T-helper 2 cell treated with Interferon-gamma antibody and Interleukin-4, amounts not matched to agents 5 μg/mL and 100 μg/mL, for 36 hours (primary cell): ENCODE data around the gene YIF1A.
"Not testable (repeated sequence)": the region's sequence is repeated elsewhere in the genome, so short reads cannot be mapped to it uniquely, and the experiment has no call there.

Experiments used
- DNase-seq: peaks from one replicate; pipeline ENCODE4 v3.0.0; 2021; ENCODE audit warnings: low spot score
- H3K27ac Mint-ChIP-seq: one replicate; pipeline ENCODE4 v1.8.0; 2021; ENCODE audit warnings: mild to moderate bottlenecking, mixed read lengths
- H3K27me3 Mint-ChIP-seq: one replicate; pipeline ENCODE4 v1.8.0; 2021; ENCODE audit warnings: low read depth, mixed read lengths
- H3K36me3 Mint-ChIP-seq: one replicate; pipeline ENCODE4 v1.8.0; 2021; ENCODE audit warnings: low read depth, mixed read lengths
- H3K4me1 Mint-ChIP-seq: one replicate; pipeline ENCODE4 v1.8.0; 2021; ENCODE audit warnings: low read depth, mixed read lengths
- H3K4me3 Mint-ChIP-seq: one replicate; pipeline ENCODE4 v1.8.0; 2022; ENCODE audit warnings: mild to moderate bottlenecking, moderate library complexity, mixed read lengths
- H3K9me3 Mint-ChIP-seq: one replicate; pipeline ENCODE4 v1.8.0; 2021; ENCODE audit warnings: mixed read lengths

YIF1A gene

GRCh38 chr11:66253081-66253480 lies 35.9 kb downstream of the YIF1A start:
- H3K36me3 Mint-ChIP-seq, DNase-seq, H3K4me3 Mint-ChIP-seq, H3K9me3 Mint-ChIP-seq, H3K27me3 Mint-ChIP-seq, H3K27ac Mint-ChIP-seq: not testable (repeated sequence)
- H3K4me1 Mint-ChIP-seq = peaks cover 14% of the 10 kb centered on the region

GRCh38 chr11:66251809-66252208 lies 37.1 kb downstream of the YIF1A start:
- no peak overlapping the region for H3K27ac Mint-ChIP-seq
- no peaks in the 10 kb centered on the region for H3K9me3 Mint-ChIP-seq
- DNase-seq = no peak
- peaks cover 12% of the 10 kb centered on the region for H3K4me1 Mint-ChIP-seq
- H3K4me3 Mint-ChIP-seq = no peak overlapping the region
- peaks cover 14% of the 10 kb centered on the region for H3K36me3 Mint-ChIP-seq
- no peaks in the 10 kb centered on the region for H3K27me3 Mint-ChIP-seq

- Mint-ChIP-seq H3K4me3 (no peak overlapping the region), H3K36me3 (peaks cover 24% of the 10 kb centered on the region), H3K4me1 (peaks cover 3% of the 10 kb centered on the region), H3K27me3 (no peaks in the 10 kb centered on the region), H3K27ac (no peak overlapping the region), H3K9me3 (no peaks in the 10 kb centered on the region)
- DNase-seq = no peak
Measured at GRCh38 chr11:66248903-66249302, 40.0 kb downstream of the YIF1A start.

GRCh38 chr11:66247801-66248200 lies 41.1 kb downstream of the YIF1A start:
- Mint-ChIP-seq H3K4me1 (peaks cover 3% of the 10 kb centered on the region), H3K9me3 (no peaks in the 10 kb centered on the region), H3K4me3 (no peak overlapping the region), H3K27ac (no peak overlapping the region), H3K36me3 (peaks cover 29% of the 10 kb centered on the region), H3K27me3 (no peaks in the 10 kb centered on the region)
- no peak for DNase-seq

- Mint-ChIP-seq H3K36me3 (peaks cover 29% of the 10 kb centered on the region), H3K27me3 (no peaks in the 10 kb centered on the region), H3K27ac (no peak overlapping the region), H3K4me1 (peaks cover 3% of the 10 kb centered on the region), H3K9me3 (no peaks in the 10 kb centered on the region), H3K4me3 (no peak overlapping the region)
- no peak for DNase-seq
Measured at GRCh38 chr11:66247295-66247694, 41.6 kb downstream of the YIF1A start.

- Mint-ChIP-seq H3K27me3 (no peaks in the 10 kb centered on the region), H3K36me3 (peaks cover 23% of the 10 kb centered on the region), H3K9me3 (no peaks in the 10 kb centered on the region), H3K27ac (peak overlapping the region; percentile 63), H3K4me3 (no peak overlapping the region), H3K4me1 (no peaks in the 10 kb centered on the region)
- no peak for DNase-seq
Measured at GRCh38 chr11:66243782-66244535, 45.0 kb downstream of the YIF1A start.

- Mint-ChIP-seq H3K36me3 (peaks cover 26% of the 10 kb centered on the region), H3K4me3 (no peak overlapping the region), H3K9me3 (no peaks in the 10 kb centered on the region), H3K27ac (no peak overlapping the region), H3K27me3 (no peaks in the 10 kb centered on the region), H3K4me1 (no peaks in the 10 kb centered on the region)
- DNase-seq = no peak
Measured at GRCh38 chr11:66242095-66242765, 46.7 kb downstream of the YIF1A start.

GRCh38 chr11:66240781-66241136 lies 48.2 kb downstream of the YIF1A start:
- peaks cover 19% of the 10 kb centered on the region for H3K36me3 Mint-ChIP-seq
- H3K27me3 Mint-ChIP-seq = no peaks in the 10 kb centered on the region
- DNase-seq = no peak
- no peaks in the 10 kb centered on the region for H3K9me3 Mint-ChIP-seq
- H3K4me1 Mint-ChIP-seq = no peaks in the 10 kb centered on the region
- H3K4me3 Mint-ChIP-seq = no peak overlapping the region
- H3K27ac Mint-ChIP-seq = no peak overlapping the region

- H3K36me3 Mint-ChIP-seq = peaks cover 21% of the 10 kb centered on the region
- no peak overlapping the region for H3K4me3 Mint-ChIP-seq
- no peaks in the 10 kb centered on the region for H3K9me3 Mint-ChIP-seq
- no peaks in the 10 kb centered on the region for H3K27me3 Mint-ChIP-seq
- H3K4me1 Mint-ChIP-seq = no peaks in the 10 kb centered on the region
- DNase-seq = no peak
- H3K27ac Mint-ChIP-seq = no peak overlapping the region
Measured at GRCh38 chr11:66239998-66240780, 48.8 kb downstream of the YIF1A start.

- DNase-seq = no peak
- Mint-ChIP-seq H3K4me1 (no peaks in the 10 kb centered on the region), H3K4me3 (no peak overlapping the region), H3K27me3 (no peaks in the 10 kb centered on the region), H3K27ac (no peak overlapping the region), H3K36me3 (peaks cover 21% of the 10 kb centered on the region), H3K9me3 (no peaks in the 10 kb centered on the region)
Measured at GRCh38 chr11:66239511-66239910, 49.4 kb downstream of the YIF1A start.

GRCh38 chr11:66238786-66239413 lies 50.0 kb downstream of the YIF1A start:
- Mint-ChIP-seq H3K4me1 (no peaks in the 10 kb centered on the region), H3K27me3 (no peaks in the 10 kb centered on the region), H3K4me3 (no peak overlapping the region), H3K9me3 (no peaks in the 10 kb centered on the region), H3K36me3 (peaks cover 22% of the 10 kb centered on the region), H3K27ac (no peak overlapping the region)
- no peak for DNase-seq

GRCh38 chr11:66237867-66238266 lies 51.1 kb downstream of the YIF1A start:
- H3K36me3 Mint-ChIP-seq = peaks cover 27% of the 10 kb centered on the region
- H3K4me3 Mint-ChIP-seq = no peak overlapping the region
- DNase-seq = no peak
- H3K27ac Mint-ChIP-seq = no peak overlapping the region
- H3K27me3 Mint-ChIP-seq = no peaks in the 10 kb centered on the region
- H3K9me3 Mint-ChIP-seq = no peaks in the 10 kb centered on the region
- H3K4me1 Mint-ChIP-seq = no peaks in the 10 kb centered on the region

- H3K9me3 Mint-ChIP-seq = no peaks in the 10 kb centered on the region
- H3K4me3 Mint-ChIP-seq = no peak overlapping the region
- H3K4me1 Mint-ChIP-seq = no peaks in the 10 kb centered on the region
- H3K27me3 Mint-ChIP-seq = no peaks in the 10 kb centered on the region
- peak overlapping the region; percentile 43 for H3K27ac Mint-ChIP-seq
- H3K36me3 Mint-ChIP-seq = peaks cover 30% of the 10 kb centered on the region
- DNase-seq = no peak
Measured at GRCh38 chr11:66235141-66235540, 53.8 kb downstream of the YIF1A start.
